OCI-LY1 (cell line): ENCODE measurements around the gene ARHGEF33.

Experiments
- H2AFZ ChIP-seq: fragments of 200-600 bp; sonication (generic), shearing (Covaris generic); 2 replicates; pipeline ENCODE4 v1.6.0; 2014; ENCODE audit warnings: antibody characterized with exemption, mild to moderate bottlenecking, low read length
- H3F3A ChIP-seq: fragments of 200-600 bp; sonication (generic), shearing (Covaris generic); 2 replicates; pipeline ENCODE4 v1.6.0; 2014; ENCODE audit warnings: mild to moderate bottlenecking, antibody characterized with exemption, low read length, moderate library complexity; ENCODE audit not compliant: insufficient read depth
- H3K27ac ChIP-seq: fragments of 200-600 bp; sonication (generic); 2 replicates; pipeline ENCODE4 v1.5.1; 2014; ENCODE audit warnings: low read length, mixed run types, mild to moderate bottlenecking, low read depth; ENCODE audit not compliant: poor library complexity, severe bottlenecking
- H3K27me3 ChIP-seq: fragments of 200-600 bp; sonication (generic); 2 replicates; pipeline ENCODE4 v1.6.0; 2014; ENCODE audit warnings: antibody characterized with exemption, mild to moderate bottlenecking, low read length, moderate library complexity; ENCODE audit not compliant: insufficient read depth
- H3K36me3 ChIP-seq: fragments of 200-600 bp; sonication (generic); 2 replicates; pipeline ENCODE4 v1.6.1; 2014; ENCODE audit warnings: mild to moderate bottlenecking, antibody characterized with exemption, low read length, moderate library complexity, mixed read lengths; ENCODE audit not compliant: insufficient read depth
- H3K4me1 ChIP-seq: fragments of 200-600 bp; sonication (generic); 2 replicates; pipeline ENCODE4 v1.5.1; 2014; ENCODE audit warnings: mild to moderate bottlenecking, low read length, moderate library complexity; ENCODE audit not compliant: insufficient read depth, severe bottlenecking
- H3K4me2 ChIP-seq: fragments of 200-600 bp; sonication (generic), shearing (Covaris generic); 2 replicates; pipeline ENCODE4 v1.6.1; 2014; ENCODE audit warnings: low read length
- H3K4me3 ChIP-seq: fragments of 200-600 bp; sonication (generic); 2 replicates; pipeline ENCODE4 v1.5.1; 2014; ENCODE audit warnings: low read length, low read depth, mild to moderate bottlenecking, mixed read lengths; ENCODE audit not compliant: poor library complexity, severe bottlenecking
- H3K79me2 ChIP-seq: fragments of 200-600 bp; shearing (Covaris generic); 2 replicates; pipeline ENCODE4 v1.6.1; 2016; ENCODE audit warnings: mixed run types, low read length, mixed read lengths; ENCODE audit not compliant: insufficient read depth
- H3K9ac ChIP-seq: fragments of 200-600 bp; sonication (generic), shearing (Covaris generic); 2 replicates; pipeline ENCODE4 v1.6.1; 2014; ENCODE audit warnings: mild to moderate bottlenecking, low read length, mixed read lengths
- H3K9me2 ChIP-seq: fragments of 200-600 bp; sonication (generic), shearing (Covaris generic); 2 replicates; pipeline ENCODE4 v1.6.1; 2014; ENCODE audit warnings: low read depth, mild to moderate bottlenecking, low read length, mixed read lengths
- H3K9me3 ChIP-seq: fragments of 200-600 bp; shearing (Covaris generic); 2 replicates; pipeline ENCODE4 v1.6.1; 2014; ENCODE audit warnings: low read length, mixed read lengths
- H4K20me1 ChIP-seq: fragments of 200-600 bp; sonication (generic), shearing (Covaris generic); 2 replicates; pipeline ENCODE4 v1.6.0; 2016; ENCODE audit warnings: mild to moderate bottlenecking, low read length; ENCODE audit not compliant: insufficient read depth
- CTCF ChIP-seq: fragments of 200-600 bp; sonication (generic), shearing (Covaris generic); IDR thresholded peaks from 2 replicates; pipeline ENCODE4 v1.5.1; 2017; ENCODE audit warnings: mild to moderate bottlenecking, antibody characterized with exemption, low read length, moderate library complexity, mixed read lengths
- EZH2 ChIP-seq: fragments of 200-600 bp; sonication (generic), shearing (Covaris generic); IDR thresholded peaks from 2 replicates; pipeline ENCODE4 v1.8.0; 2017; ENCODE audit warnings: borderline replicate concordance, mixed run types, mild to moderate bottlenecking, antibody characterized with exemption, low read length, moderate library complexity, mixed read lengths

The ARHGEF33 gene

GRCh38 chr2:38862476-38862875 is 27.2 kb upstream of the ARHGEF33 start:
- no peak overlapping the region for H3K4me2 ChIP-seq

GRCh38 chr2:38863061-38863695 is 26.5 kb upstream of the ARHGEF33 start:
- H3K36me3 ChIP-seq = peaks cover 57% of the 10 kb centered on the region

More at GRCh38 chr2:38862476-38862875, 27.2 kb upstream of the ARHGEF33 start:
- Histone ChIP-seq H3K9me3 (no peaks in the 10 kb centered on the region), H3K9me2 (no peaks in the 10 kb centered on the region), H2AFZ (no peak overlapping the region), H3K4me1 (no peaks in the 10 kb centered on the region), H3K36me3 (peaks cover 61% of the 10 kb centered on the region), H3K4me3 (no peak overlapping the region), H3K79me2 (no peaks in the 10 kb centered on the region), H4K20me1 (no peaks in the 10 kb centered on the region), H3K9ac (no peak overlapping the region), H3K27me3 (no peaks in the 10 kb centered on the region), H3F3A (no peaks in the 10 kb centered on the region), H3K27ac (no peak overlapping the region)
- no peak for TF ChIP-seq CTCF
- no peak for TF ChIP-seq EZH2

GRCh38 chr2:38866773-38867443 is 22.8 kb upstream of the ARHGEF33 start:
- peaks cover 31% of the 10 kb centered on the region for H3K36me3 ChIP-seq
- no peak overlapping the region for H3K4me3 ChIP-seq
- 0 out of 2 replicates have a peak, but pooled peaks cover under 1% of the 10 kb centered on the region for H3K79me2 ChIP-seq
- no peak overlapping the region for H3K4me2 ChIP-seq
- H3F3A ChIP-seq = no peaks in the 10 kb centered on the region
- H3K9me3 ChIP-seq = peaks cover 4% of the 10 kb centered on the region; the same call in 1 of the 2 replicates
- H2AFZ ChIP-seq = no peak overlapping the region
- no peak for TF ChIP-seq EZH2
- no peak for TF ChIP-seq CTCF
- no peaks in the 10 kb centered on the region for H3K9me2 ChIP-seq
- no peak overlapping the region for H3K9ac ChIP-seq
- no peaks in the 10 kb centered on the region for H4K20me1 ChIP-seq
- H3K4me1 ChIP-seq = no peaks in the 10 kb centered on the region
- H3K27ac ChIP-seq = no peak overlapping the region
- H3K27me3 ChIP-seq = no peaks in the 10 kb centered on the region

More at GRCh38 chr2:38863061-38863695, 26.5 kb upstream of the ARHGEF33 start:
- Histone ChIP-seq H3K9me3 (no peaks in the 10 kb centered on the region), H3K4me3 (no peak overlapping the region), H3K4me1 (no peaks in the 10 kb centered on the region), H3K79me2 (no peaks in the 10 kb centered on the region), H3K27me3 (no peaks in the 10 kb centered on the region), H3K9ac (no peak overlapping the region), H3K27ac (no peak overlapping the region), H4K20me1 (no peaks in the 10 kb centered on the region), H3K9me2 (no peaks in the 10 kb centered on the region), H2AFZ (no peak overlapping the region), H3K4me2 (no peak overlapping the region), H3F3A (no peaks in the 10 kb centered on the region)
- no peak for TF ChIP-seq EZH2
- no peak for TF ChIP-seq CTCF
